GM12801 (cell line): ENCODE measurements around the gene URI1.

ENCODE experiments used
- TF ChIP-seq, protein P1 (sequence below): IDR thresholded peaks from one replicate; pipeline ENCODE4 v1.5.1; 2011; ENCODE audit warnings: control low read depth; ENCODE audit not compliant: insufficient read length; ENCODE audit errors: extremely low read depth

Gene URI1

DNA sequence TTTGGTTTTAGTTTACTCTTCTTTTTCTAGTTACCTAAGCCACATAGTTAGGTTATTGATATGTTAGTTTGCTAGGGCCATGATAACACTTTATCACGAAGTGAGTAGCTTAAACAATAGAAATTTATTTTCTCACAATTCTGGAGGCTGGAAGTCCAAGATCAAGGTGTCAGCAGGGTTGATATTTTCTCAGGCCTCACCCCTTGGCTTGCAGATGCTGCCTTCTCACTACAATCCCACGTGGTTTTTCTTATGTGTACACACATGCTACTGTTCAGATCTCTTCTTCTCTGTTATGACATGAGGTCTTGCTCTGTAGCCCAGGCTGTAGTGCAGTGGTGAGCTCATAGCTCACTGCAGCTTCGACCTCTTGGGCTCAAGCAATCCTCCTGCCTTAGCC is 7.8 kb upstream of the URI1 start:
- TF ChIP-seq, protein P1, sequence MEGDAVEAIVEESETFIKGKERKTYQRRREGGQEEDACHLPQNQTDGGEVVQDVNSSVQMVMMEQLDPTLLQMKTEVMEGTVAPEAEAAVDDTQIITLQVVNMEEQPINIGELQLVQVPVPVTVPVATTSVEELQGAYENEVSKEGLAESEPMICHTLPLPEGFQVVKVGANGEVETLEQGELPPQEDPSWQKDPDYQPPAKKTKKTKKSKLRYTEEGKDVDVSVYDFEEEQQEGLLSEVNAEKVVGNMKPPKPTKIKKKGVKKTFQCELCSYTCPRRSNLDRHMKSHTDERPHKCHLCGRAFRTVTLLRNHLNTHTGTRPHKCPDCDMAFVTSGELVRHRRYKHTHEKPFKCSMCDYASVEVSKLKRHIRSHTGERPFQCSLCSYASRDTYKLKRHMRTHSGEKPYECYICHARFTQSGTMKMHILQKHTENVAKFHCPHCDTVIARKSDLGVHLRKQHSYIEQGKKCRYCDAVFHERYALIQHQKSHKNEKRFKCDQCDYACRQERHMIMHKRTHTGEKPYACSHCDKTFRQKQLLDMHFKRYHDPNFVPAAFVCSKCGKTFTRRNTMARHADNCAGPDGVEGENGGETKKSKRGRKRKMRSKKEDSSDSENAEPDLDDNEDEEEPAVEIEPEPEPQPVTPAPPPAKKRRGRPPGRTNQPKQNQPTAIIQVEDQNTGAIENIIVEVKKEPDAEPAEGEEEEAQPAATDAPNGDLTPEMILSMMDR = no peak

DNA sequence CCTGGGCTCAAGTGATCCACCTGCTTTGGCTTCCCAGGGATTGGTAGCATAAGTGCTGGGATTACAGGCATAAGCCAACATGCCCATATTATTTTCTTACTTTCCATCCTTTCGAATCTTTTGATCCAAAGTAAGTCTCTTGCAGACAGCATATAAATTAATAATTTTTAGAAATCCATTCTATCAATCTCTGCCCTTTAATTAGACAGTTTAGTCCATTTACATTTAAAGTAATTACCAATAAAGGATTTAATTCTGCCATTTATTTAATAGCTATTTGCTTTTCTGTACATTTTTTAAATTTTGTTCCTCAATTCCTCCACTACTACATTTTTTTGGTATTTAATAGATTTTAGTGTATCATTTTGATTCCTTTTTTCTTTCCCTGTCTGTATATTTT is 7.3 kb upstream of the URI1 start:
- TF ChIP-seq, protein P1 = no peak

DNA sequence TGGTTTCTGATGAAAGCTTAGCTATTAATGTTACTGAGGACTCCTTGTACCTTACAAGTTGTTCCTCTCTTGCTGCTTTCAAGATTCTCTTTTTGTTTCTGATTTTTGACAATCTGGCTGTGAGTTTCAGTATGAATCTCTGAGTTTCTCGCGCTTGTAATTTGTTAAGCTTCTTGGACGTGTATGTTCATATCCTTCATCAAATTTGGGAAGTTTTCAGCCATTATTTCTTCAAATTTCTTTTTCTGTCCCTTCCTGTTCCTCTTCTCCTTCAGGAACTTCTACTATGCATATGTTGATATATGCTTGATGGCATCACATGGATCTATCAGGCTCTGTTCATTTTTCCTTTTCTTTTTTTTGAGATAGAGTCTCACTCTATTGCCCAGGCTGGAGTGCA is 5.6 kb upstream of the URI1 start:
- TF ChIP-seq, protein P1 = no peak

DNA sequence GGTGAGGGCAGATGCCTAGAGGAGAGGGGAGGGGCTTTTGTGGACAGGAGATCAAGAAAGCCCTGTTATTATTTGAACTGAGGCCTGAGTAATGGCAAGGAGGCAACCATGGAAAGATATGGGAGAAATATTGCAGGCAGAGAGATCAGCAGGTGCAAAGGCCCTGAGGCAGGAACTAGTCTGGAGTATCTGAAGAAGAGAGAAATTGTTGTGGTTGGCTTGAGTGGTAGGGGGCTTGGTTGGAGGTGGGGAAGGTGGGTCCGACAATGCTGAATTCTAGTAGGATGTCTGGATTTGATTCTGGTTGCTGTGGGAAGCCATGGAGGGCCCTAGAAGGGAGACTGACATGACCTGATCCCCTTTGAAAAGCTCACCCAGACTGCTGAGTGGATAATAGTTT is 2.4 kb upstream of the URI1 start:
- TF ChIP-seq, protein P1 = no peak

DNA sequence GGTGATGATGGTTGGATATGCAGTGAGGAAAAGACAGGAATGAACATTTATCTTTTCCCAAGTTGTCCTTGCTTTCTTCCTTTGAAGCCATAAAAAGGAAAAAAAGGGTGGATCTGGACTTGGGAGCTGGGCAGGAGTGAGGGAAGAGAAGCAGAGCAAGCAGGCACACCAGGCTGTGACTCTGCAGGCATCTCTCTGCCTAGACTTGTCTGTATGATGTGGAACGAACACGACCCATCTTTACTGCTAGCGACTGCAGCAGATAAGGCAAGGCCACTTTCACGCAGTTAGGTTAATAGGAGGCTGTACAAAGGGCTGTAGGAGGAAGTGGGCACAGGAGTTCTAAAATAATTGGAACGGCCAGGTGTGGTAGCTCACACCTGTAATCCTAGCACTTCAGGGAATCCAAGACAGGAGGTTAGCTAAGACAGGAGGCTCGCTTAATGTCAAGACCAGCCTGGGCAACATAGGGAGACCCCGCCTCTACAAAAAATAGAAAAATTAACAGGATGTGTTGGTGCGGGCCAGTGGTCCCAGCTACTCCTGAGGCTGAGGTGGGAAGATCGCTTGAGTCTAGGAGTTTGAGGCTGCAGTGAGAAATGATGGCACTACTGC is 961 bp upstream of the URI1 start:
- TF ChIP-seq, protein P1 = no peak

DNA sequence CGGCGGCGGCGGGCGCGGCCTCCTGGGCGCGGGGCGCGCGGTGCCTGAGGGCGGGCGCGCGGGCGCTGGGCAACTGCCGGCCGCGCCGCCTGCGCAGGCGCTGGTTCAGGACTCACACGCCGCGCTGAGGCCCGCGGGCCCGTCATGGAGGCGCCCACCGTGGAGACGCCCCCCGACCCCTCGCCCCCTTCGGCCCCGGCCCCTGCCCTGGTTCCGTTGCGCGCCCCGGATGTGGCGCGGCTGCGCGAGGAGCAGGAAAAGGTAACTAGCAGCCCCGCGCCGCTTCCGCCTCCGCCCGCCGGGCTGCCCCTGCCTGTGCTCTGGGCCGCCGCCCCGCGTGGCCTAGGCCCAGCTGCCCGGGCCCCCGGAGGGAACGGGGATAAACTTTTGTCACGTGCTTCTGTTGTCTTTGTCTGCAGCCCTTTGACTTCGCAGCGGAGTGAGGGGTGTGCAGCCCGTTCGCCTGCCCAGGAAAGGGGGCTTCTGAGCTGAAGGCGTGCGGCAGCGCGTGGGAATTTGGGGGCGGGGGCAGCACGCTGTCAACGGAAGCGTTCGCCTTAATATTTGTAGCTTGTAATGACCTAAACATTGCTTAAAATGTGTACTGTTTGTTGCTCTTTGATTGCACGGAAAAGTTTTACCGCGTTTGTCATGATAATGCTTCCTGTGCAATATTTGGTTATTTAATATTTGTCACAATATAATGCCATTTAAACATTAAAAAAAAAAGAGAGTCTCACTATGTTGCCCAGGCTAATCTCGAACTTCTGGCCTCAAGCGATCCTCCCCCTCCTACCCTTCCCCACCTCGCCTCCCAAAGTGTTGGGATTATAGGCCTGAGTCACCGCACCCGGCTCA is 594 bp downstream of the URI1 start:
- TF ChIP-seq, protein P1 = no peak

DNA sequence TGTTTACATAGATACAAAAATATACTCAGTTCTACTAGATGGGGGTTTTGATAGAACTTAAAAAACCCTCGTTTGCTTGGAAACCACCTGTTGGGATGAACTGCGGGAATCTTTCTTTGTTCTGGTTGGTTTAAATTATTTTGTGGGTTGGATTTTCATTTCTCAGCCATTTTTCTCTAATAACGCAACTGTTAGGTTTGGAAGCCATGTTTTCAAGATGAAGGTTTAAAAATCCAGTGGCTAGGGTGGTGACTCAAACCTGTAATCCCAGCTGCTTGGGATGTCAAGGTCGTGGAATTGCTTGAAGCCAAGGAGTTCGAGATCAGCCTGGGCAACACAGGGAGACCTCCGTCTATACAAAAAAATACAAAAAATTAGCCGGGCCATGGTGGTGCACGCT is 1.6 kb downstream of the URI1 start:
- TF ChIP-seq, protein P1 = no peak
